Nephron (organoid): Measurements from ENCODE around the gene ANKHD1.

Source experiments
- H3K27ac Mint-ChIP-seq, 3 experiments: 2 replicates each; pipeline ENCODE4 v1.8.0; 2020; ENCODE audit warnings: mixed read lengths in 3 of 3, mild to moderate bottlenecking in 2 of 3, moderate library complexity in 1 of 3
- H3K27me3 Mint-ChIP-seq: 2 replicates; pipeline ENCODE4 v1.8.0; 2021; ENCODE audit warnings: low read depth, mild to moderate bottlenecking, moderate library complexity, mixed read lengths
- H3K36me3 Mint-ChIP-seq: 2 replicates; pipeline ENCODE4 v1.8.0; 2020; ENCODE audit warnings: low read depth, mixed read lengths
- H3K4me1 Mint-ChIP-seq: 2 replicates; pipeline ENCODE4 v1.8.0; 2020; ENCODE audit warnings: mixed read lengths
- H3K4me3 Mint-ChIP-seq, 3 experiments: 2 replicates each; pipeline ENCODE4 v1.8.0; 2020; ENCODE audit warnings: mild to moderate bottlenecking in 3 of 3, mixed read lengths in 3 of 3, moderate library complexity in 2 of 3
- H3K9me3 Mint-ChIP-seq: 2 replicates; pipeline ENCODE4 v1.8.0; 2020; ENCODE audit warnings: mixed read lengths
- CTCF ChIP-seq, 3 experiments: fragments of 200-600 bp; sonication (generic); IDR thresholded peaks; one replicate each; pipeline ENCODE4 v1.5.0; 2021; ENCODE audit warnings: antibody characterized with exemption in 3 of 3; ENCODE audit not compliant: unreplicated experiment in 3 of 3

The ANKHD1 gene

DNA sequence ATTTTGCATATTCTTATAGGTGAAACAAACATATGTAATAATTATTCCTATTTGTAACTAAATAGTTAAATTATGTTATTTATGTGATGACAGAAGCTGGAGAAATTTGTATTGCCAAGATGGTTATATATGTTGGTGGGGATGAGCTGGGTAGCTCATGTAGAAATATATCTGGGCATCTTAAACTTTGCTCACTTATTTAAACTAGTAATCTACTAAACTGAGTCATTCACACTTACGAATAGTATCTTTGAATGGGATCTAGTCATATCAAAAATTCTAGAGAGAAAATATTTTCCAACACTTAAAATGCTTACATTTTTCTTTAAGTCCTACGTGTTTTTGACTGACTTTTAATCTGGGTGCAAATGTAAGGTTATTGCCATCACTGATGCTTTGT, 101.2 kb downstream of the ANKHD1 start:
- H3K4me1 Mint-ChIP-seq, result no peaks in the 10 kb centered on the region
- no peak overlapping the region for H3K4me3 Mint-ChIP-seq
- H3K27me3 Mint-ChIP-seq, result no peaks in the 10 kb centered on the region
- H3K36me3 Mint-ChIP-seq, result peaks cover 35% of the 10 kb centered on the region
- no peaks in the 10 kb centered on the region for H3K9me3 Mint-ChIP-seq
- H3K27ac Mint-ChIP-seq, result no peak overlapping the region
- no peak for TF ChIP-seq CTCF (IDR thresholded peaks at IDR 0.05; ENCODE audit: unreplicated experiment in 3 of 3)

- Mint-ChIP-seq H3K4me3 (no peak overlapping the region), H3K4me1 (no peaks in the 10 kb centered on the region), H3K27ac (no peak overlapping the region), H3K27me3 (no peaks in the 10 kb centered on the region), H3K9me3 (no peaks in the 10 kb centered on the region), H3K36me3 (peaks cover 83% of the 10 kb centered on the region)
- TF ChIP-seq CTCF (IDR thresholded peaks at IDR 0.05; ENCODE audit: unreplicated experiment in 3 of 3), result no peak
Observed at GRCh38 chr5:140509898-140510297, 108.3 kb downstream of the ANKHD1 start.

DNA sequence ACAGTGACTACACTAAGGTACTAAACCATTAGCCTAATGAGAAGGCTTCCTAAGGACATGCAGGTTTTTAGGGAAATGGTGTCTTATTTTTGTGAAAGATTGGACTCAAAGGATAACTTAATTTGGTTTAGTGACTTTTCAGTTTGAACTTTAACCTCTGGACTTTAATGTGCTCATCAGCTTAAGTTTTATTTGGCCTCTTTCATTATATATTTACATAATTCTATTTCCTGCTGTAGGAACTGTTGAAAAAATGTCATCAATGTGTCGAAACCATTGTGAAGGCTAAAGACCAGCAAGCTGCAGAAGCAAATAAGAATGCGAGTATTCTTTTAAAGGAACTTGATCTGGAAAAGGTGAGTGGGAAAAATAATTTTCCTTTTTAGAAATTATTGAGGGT, 111.5 kb downstream of the ANKHD1 start:
- Mint-ChIP-seq H3K4me3 (no peak overlapping the region), H3K9me3 (peaks cover 10% of the 10 kb centered on the region), H3K36me3 (peaks cover 74% of the 10 kb centered on the region), H3K4me1 (no peaks in the 10 kb centered on the region), H3K27ac (no peak overlapping the region), H3K27me3 (no peaks in the 10 kb centered on the region)
- no peak for TF ChIP-seq CTCF (IDR thresholded peaks at IDR 0.05; ENCODE audit: unreplicated experiment in 3 of 3)

DNA sequence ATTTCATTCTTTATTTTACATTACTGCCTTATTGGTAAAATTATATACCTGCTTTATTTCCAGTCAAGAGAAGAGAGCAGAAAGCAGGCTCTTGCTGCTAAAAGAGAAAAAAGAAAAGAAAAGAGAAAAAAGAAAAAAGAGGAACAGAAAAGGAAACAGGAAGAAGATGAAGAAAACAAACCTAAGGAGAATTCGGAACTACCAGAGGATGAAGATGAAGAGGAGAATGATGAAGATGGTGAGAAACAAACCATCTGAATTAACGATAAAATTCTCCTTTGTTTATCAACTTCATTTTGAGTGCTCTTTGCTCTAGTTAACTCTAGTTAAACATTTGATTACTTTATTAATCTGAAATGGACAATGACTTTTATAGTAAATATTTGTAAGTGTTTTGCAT, 122.4 kb downstream of the ANKHD1 start:
- Mint-ChIP-seq H3K4me3 (no peak overlapping the region), H3K36me3 (peaks cover 46% of the 10 kb centered on the region), H3K27ac (no peak overlapping the region), H3K9me3 (peaks cover 4% of the 10 kb centered on the region), H3K4me1 (no peaks in the 10 kb centered on the region), H3K27me3 (no peaks in the 10 kb centered on the region)
- no peak for TF ChIP-seq CTCF (IDR thresholded peaks at IDR 0.05; ENCODE audit: unreplicated experiment in 3 of 3)

DNA sequence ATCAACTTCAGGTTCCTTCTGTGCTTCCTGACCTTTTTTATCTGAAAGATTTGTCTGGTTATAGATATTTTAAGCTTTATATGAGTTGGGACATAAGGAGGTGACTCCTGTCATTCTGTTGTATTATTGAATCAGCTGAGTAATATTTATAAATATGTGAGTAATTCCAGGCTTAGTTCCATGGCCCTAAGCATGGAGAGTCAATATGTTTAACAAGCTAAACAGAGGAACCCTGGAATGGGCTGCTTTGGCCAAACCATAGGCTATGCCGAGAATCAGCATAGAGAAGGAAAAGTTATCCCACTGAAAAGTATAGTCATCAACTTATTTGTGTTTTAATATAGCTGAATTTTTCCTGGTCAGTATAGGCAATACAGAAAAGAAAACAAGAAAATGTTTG, 138.6 kb downstream of the ANKHD1 start:
- Mint-ChIP-seq H3K4me1 (no peaks in the 10 kb centered on the region), H3K27me3 (no peaks in the 10 kb centered on the region), H3K4me3 (no peak overlapping the region), H3K27ac (no peak overlapping the region), H3K9me3 (no peaks in the 10 kb centered on the region), H3K36me3 (peaks cover 74% of the 10 kb centered on the region)
- TF ChIP-seq CTCF (IDR thresholded peaks at IDR 0.05; ENCODE audit: unreplicated experiment in 3 of 3), result no peak

DNA sequence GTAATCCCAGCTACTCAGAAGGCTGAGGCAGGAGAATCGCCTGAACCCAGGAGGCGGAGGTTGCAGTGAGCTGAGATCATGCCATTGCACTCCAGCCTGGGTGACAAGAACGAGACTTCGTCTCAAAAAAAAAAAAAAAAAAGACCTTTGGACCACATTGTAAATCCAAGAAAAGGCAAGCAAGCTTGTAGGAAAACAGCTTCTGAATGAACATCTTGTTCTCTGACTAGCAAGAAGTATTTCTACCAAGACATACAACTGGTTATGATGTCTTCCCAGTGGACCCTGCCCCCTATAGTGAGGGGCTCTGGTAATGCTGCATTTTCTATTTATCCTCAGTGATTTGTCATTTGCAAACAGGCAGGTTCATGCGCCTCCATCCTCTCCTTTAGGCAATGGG, 141.3 kb downstream of the ANKHD1 start:
- TF ChIP-seq CTCF (IDR thresholded peaks at IDR 0.05; ENCODE audit: unreplicated experiment in 3 of 3), result no peak
- Mint-ChIP-seq H3K4me3 (no peak overlapping the region), H3K9me3 (no peaks in the 10 kb centered on the region), H3K36me3 (peaks cover 65% of the 10 kb centered on the region), H3K27me3 (no peaks in the 10 kb centered on the region), H3K4me1 (peaks cover 17% of the 10 kb centered on the region), H3K27ac (no peak overlapping the region)
